ENCODE data around the gene GAS6. TPM values are rescaled to one million over a fixed set of nuclear protein-coding genes. Genes with fewer than 3 reads are reported as not detected.
A peak's percentile ranks its signal among the peaks of the same experiment; 100 is the strongest.

The GAS6 gene
- total RNA-seq, 1 donor from 2014 or later = 11.5 TPM

GRCh38 chr13:113818700-113819295, 45.1 kb downstream of the GAS6 start:
- Mint-ChIP-seq H3K4me3 (ENCODE audit: low read depth) (no peak overlapping the region), H3K27ac (no peak overlapping the region), H3K9me3 (ENCODE audit: low read depth) (no peaks in the 10 kb centered on the region), H3K27me3 (peaks cover 6% of the 10 kb centered on the region), H3K4me1 (ENCODE audit: low read depth) (no peaks in the 10 kb centered on the region), H3K36me3 (ENCODE audit: insufficient read depth) (peaks cover 2% of the 10 kb centered on the region)
- TF ChIP-seq CTCF (IDR thresholded peaks at IDR 0.05; ENCODE audit: unreplicated experiment) = no peak
- no peak for DNase-seq (ENCODE audit: low spot score, unreplicated experiment)

GRCh38 chr13:113817860-113818691, 45.8 kb downstream of the GAS6 start:
- H3K9me3 Mint-ChIP-seq (ENCODE audit: low read depth) = no peaks in the 10 kb centered on the region
- H3K27me3 Mint-ChIP-seq = peaks cover 6% of the 10 kb centered on the region
- H3K36me3 Mint-ChIP-seq (ENCODE audit: insufficient read depth) = no peaks in the 10 kb centered on the region
- no peak for DNase-seq (ENCODE audit: low spot score, unreplicated experiment)
- H3K27ac Mint-ChIP-seq = no peak overlapping the region
- H3K4me3 Mint-ChIP-seq (ENCODE audit: low read depth) = no peak overlapping the region
- TF ChIP-seq CTCF (IDR thresholded peaks at IDR 0.05; ENCODE audit: unreplicated experiment) = no peak
- no peaks in the 10 kb centered on the region for H3K4me1 Mint-ChIP-seq (ENCODE audit: low read depth)

- Mint-ChIP-seq H3K4me1 (ENCODE audit: low read depth) (no peaks in the 10 kb centered on the region), H3K27me3 (peaks cover 6% of the 10 kb centered on the region), H3K4me3 (ENCODE audit: low read depth) (no peak overlapping the region), H3K36me3 (ENCODE audit: insufficient read depth) (no peaks in the 10 kb centered on the region), H3K9me3 (ENCODE audit: low read depth) (no peaks in the 10 kb centered on the region), H3K27ac (peak overlapping the region; percentile 67)
- peak; percentile 88 for TF ChIP-seq CTCF (IDR thresholded peaks at IDR 0.05; ENCODE audit: unreplicated experiment)
- peak; percentile 85 for DNase-seq (ENCODE audit: low spot score, unreplicated experiment)
Measured at GRCh38 chr13:113816946-113817859, 46.7 kb downstream of the GAS6 start.

- Mint-ChIP-seq H3K4me3 (ENCODE audit: low read depth) (no peak overlapping the region), H3K36me3 (ENCODE audit: insufficient read depth) (no peaks in the 10 kb centered on the region), H3K27ac (peak overlapping the region; percentile 67), H3K4me1 (ENCODE audit: low read depth) (no peaks in the 10 kb centered on the region), H3K9me3 (ENCODE audit: low read depth) (no peaks in the 10 kb centered on the region), H3K27me3 (peaks cover 6% of the 10 kb centered on the region)
- no peak for DNase-seq (ENCODE audit: low spot score, unreplicated experiment)
- no peak for TF ChIP-seq CTCF (IDR thresholded peaks at IDR 0.05; ENCODE audit: unreplicated experiment)
Measured at GRCh38 chr13:113816254-113816929, 47.5 kb downstream of the GAS6 start.
